ENCODE measurements around the gene NOC2L.
"Not testable (repeated sequence)": the region's sequence is repeated elsewhere in the genome, so short reads cannot be mapped to it uniquely, and the experiment has no call there.

The NOC2L gene

DNA sequence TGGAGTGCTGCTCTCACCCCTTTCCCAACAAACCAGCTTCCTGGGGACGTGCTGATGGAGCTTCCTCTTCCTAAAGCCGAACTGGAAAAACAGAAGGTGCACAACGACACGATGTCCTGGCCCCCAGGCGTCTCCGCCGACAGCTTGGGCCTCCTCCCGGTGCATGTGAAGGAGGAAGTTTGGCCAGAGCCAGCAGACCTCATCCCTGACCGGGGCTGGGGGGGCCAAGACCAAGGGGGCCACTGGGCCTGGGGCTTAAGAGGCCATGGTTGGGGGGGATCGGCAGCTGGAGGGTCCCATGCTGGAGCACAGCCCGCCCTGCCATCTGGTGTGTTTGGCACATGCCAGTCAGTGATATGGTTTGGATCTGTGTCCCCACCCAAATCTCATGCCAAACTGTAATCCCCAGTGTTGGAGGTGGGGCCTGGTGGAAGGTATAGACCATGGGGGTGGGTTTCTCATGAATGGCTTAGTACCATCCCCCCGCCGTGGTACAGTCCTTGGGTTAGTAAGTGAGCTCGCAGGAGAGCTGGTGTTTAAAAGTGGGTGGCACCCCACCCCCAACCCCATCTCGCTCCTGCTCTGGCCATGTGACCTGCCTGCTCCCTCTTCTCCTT is 34.4 kb upstream of the NOC2L start:
- DNase-seq: no peak

DNA sequence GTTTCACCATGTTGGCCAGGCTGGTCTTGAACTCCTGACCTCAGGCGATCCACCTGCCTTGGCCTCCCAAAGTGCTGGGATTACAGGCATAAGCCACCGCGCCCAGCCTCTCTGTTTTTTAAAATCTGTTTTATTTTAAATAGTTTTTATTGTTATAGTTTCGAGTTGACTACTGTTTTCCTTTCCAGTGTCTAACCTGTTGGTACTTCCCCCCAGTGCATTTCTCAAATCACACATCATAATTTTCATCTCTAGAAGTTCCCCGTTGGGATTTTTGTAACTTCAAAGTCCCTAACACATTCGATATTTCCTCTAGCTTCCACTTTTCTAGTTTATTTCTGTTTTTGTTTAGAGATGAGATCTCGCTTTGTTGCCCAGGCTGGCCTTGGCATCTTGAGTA is 33.3 kb upstream of the NOC2L start:
- DNase-seq: no peak

DNA sequence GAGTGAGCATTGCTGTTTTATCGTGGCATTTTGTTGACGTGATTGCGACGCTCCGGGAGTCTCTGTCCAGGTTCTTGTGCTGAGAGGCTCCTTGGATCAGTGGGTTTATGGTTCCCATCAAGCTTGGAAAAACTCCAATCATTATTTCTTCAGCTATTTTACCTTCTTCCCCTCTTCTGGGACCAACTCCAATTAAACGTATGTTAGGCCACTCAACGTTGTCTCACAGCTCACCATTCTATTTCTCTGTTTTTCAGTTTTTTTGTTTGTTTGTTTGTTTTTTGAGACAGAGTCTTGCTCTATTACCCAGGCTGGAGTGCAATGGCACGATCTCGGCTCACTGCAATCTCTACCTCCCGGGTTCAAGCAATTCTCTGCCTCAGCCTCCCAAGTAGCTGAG is 32.8 kb upstream of the NOC2L start:
- no peak for DNase-seq

DNA sequence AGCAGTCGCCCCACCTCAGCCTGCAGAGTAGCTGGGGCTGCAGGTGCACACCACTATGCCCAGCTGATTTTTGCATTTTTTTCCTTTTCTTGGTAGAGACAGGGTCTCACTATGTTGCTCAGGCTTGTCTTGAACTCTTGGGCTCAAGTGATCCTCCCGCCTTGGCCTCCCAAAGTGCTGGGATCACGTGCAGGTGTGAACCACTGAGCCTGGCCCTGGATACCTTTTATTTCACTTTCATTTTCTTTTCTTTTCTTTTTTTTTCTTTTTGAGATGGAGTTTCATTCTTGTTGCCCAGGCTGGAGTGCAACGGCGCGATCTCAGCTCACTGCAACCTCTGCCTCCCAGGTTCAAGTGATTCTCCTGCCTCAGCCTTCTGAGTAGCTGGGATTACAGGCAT is 32.2 kb upstream of the NOC2L start:
- not testable (repeated sequence) for DNase-seq

DNA sequence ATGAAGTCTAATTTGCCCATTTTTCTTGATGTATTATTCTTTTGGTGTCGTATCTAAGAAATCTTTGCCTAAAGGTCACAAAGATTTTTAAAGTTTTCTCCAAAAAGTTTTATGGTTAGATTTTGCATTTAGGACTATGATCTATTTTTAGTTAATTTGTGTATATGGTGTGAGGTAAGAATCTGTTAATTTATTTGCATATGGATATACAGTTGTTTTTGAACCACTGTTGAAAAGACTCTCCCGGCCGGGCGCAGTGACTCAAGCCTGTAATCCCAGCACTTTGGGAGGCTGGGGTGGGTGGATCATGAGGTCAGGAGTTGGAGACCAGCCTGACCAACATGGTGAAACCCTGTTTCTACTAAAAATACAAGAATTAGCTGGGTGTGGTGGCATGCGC is 29.0 kb upstream of the NOC2L start:
- DNase-seq: not testable (repeated sequence)

DNA sequence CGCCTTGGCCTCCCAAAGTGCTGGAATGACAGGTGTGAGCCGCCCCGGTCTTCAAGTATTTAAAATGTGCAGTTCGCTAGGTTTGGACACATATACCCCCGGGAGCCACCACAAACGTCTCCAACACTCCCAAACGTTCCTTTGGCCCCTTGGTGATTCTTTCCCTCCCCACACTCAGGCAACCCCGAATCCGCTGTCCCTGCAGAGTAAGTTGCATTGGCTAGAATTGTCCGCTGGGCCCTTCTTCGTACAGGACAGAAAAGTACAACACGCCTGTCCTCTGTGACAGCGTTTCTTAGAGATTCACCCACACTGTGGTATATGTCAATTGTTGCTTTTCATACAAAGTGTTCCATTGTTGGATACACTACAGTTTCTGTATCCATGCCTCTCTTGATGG is 26.1 kb upstream of the NOC2L start:
- no peak for DNase-seq

DNA sequence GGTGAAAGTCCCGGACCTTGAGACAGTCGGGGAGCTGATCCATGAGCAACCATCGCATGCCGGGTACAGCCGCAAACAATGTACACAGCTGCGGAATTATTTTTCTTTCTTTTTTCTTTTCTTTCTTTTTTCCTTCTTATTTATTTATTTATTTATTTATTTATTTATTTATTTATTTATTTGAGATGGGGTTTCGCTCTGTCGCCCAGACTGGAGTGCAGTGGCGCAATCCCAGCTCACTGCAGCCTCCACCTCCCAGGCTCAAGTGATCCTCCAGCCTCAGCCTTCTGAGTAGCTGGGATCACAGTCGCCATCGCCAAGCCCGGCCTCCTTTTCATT is 25.4 kb upstream of the NOC2L start:
- no peak for DNase-seq

DNA sequence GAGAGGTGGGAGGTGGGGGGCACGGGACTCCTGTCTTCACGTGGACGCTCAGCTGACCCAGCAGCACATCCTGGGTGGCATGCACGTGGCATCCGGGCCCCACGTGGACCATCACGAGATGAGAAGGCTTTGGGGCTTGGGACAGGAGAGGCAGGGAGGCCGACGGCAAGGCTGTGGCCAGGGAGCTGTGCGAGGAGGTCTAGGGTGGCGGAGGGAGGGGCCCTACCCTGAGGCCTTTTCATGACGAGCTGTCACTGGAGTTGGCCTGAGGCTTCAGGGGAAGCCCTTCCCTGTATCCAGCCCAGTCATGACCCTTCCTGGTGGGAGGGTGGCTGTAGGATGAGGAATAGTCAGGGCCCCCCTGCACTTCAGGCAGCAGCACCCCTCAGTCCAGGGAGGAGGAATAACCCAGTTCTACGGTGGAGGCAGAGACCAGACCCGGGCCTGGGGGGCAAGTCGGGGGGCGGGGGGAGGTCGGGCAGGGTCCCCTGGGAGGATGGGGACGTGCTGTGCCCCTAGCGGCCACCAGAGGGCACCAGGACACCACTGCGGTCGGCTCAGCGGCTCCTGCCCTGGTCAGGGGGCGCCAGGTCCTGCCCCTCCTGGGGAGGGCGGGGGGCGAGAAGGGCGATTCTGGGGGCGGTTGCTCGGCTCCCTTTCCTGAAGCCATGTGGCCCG is 24.9 kb upstream of the NOC2L start:
- DNase-seq: no peak

DNA sequence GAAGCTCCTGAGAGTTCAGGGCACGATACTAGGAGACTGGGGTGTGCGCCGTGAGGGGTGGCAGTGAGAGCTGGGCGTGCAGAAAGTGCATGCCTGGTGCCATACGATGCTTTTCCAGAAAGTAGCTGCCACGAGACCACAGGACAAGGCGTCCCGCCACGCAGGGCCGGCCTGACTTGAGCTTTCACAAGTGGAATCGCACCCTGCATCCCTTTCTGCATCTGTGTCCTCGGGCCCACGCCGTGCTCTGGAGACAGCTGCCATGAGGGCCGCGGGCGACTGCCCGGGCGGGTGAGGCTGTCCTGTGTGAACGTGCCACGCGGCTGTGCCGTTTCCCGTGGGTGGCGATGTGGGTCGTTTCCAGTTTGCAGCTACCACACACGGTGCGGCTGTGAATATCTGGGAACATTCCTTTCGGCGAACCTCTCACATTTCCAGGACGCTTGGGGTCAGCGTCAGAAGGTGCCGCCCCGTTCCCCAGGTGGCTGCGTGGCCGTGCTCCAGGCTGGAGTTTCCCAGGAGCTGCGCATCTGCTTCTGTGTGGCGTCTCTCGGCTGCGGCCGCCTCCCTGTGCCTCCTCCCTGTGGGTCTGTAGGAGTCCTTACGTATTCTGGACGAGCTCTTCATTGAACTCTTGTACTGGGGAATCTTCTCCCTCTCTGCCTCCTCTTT is 23.8 kb upstream of the NOC2L start:
- no peak for DNase-seq

DNA sequence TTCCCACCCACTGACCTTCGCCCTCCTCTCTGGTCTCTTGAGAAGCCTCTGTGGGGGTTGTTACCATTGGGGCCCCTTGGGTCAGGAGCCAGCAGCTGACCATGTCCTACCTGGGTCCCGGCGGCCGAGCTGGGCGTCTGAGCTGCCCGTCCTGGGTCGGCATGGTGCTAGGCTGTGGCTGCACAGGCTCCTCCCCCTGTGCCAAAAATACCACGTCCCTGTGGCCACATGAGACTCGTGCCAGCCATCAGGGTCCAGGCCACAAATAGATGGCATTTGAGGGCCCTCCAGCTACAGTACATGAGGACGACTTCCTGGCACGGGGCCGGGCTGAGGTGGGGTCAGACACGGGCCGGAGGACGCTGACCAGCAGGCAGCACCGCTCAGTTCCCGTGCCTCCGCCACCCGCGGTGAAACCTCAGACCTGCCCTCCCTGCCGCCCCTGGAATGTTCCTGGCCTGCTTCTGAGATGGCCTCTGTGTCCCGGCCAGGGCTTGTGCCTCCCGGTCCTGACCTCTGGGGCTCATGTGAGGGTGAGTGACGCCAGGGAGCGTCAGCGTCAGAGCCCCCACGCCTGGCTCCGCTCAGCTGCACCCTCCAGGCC is 23.0 kb upstream of the NOC2L start, which contains the start of gene PERM1:
TSS of gene PERM1 (minus strand) at position 139 of the 604 bp plus-strand sequence. CDS start 1,064 bp downstream, outside the sequence.
- DNase-seq: no peak

DNA sequence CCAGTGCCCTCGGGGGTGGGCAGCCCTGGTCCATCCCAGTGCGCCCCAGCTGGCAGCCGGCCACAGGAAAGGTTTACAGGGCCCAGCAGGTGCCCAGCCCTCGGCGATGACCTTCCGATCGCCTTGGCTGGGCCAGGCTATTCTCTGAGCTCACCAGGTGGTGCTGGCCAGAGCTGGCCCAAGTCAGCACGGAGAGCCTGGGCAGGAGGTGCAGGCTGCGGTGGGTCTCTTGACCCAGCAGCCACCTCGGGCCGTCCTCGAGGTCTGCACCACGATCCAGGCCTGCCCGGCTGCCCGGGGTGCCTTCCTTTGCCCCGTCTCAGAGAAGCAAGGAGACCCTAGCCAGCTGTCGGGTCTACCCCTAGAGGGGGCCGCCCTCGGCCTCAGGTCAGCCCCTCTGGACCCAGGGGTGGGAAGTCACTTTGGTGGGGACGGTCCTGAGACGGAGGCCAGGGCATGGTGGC is 22.5 kb upstream of the NOC2L start:
- no peak for DNase-seq

DNA sequence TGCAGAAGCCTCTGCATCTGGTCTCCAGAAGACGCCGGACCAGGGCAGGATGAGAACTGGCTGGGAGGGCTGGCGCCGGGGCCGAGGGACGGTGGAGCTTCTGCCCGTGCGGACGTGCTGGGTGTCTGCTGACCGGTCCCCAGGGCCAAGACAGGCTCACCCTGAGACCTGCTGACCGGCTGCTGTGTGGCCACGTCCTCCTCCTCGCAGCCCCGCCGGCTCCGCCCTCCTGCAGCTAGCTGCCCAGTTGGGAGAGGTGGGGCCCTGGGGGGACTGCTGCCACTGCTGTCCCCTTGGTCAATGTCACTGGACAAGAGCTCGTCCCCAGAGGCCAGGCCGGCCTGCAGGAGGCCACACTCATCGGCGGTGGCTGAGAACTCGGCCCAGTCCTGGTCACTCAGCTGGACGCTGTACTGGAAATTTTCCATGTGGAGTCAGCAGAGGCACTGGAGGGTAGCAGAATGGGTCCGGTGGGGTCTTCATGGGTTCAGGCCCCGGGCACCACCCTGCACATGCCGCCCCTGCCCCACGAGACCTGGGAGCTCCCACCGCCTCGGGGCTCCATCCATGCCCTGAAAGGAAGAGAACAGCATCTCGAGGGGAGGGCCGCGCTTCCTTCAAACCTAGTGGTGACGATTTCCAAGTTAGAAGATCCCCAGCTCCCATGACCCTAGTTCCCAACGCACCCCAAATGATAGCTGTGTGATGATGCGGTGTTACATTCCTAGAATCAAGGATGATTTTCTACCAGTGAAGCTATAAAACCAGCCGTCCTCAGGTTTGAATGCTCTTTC is 21.7 kb upstream of the NOC2L start:
- DNase-seq: no peak

DNA sequence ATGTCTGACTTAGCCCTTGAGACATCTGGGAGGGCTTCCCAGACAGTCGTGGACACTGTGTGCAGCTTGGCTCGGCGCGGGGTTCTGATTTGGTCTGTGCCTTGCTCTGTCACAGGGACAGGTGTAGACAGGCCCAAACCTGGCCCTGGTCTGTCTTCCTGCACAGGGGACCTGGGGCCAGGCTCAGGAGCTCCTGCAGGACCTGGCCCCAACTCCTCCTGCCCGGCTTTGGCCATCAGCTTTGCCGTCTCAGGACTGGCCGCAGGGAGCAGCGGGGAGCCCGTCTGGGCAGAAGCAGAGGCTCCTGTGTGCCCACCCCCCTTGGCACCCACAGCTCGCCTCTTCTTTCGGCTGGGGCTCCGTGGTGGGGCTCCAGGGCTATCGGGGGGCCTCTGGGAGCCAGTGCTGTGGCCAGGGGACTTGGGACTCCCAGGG is 21.1 kb upstream of the NOC2L start:
- DNase-seq: no peak

DNA sequence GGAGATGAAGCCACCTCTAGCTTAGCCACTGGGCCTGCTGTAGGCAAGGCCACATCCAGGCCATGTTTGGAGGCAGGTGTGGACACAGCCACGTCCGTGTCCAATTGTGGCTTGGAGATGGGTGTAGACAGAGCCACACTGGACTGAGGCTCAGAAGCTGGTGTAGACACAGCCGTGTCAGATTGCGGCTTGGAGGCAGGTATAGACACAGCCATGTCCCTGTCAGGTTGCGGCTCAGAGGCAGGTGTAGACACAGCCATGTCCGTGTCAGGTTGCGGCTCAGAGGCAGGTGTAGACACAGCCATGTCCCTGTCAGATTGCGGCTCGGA is 20.7 kb upstream of the NOC2L start:
- no peak for DNase-seq

DNA sequence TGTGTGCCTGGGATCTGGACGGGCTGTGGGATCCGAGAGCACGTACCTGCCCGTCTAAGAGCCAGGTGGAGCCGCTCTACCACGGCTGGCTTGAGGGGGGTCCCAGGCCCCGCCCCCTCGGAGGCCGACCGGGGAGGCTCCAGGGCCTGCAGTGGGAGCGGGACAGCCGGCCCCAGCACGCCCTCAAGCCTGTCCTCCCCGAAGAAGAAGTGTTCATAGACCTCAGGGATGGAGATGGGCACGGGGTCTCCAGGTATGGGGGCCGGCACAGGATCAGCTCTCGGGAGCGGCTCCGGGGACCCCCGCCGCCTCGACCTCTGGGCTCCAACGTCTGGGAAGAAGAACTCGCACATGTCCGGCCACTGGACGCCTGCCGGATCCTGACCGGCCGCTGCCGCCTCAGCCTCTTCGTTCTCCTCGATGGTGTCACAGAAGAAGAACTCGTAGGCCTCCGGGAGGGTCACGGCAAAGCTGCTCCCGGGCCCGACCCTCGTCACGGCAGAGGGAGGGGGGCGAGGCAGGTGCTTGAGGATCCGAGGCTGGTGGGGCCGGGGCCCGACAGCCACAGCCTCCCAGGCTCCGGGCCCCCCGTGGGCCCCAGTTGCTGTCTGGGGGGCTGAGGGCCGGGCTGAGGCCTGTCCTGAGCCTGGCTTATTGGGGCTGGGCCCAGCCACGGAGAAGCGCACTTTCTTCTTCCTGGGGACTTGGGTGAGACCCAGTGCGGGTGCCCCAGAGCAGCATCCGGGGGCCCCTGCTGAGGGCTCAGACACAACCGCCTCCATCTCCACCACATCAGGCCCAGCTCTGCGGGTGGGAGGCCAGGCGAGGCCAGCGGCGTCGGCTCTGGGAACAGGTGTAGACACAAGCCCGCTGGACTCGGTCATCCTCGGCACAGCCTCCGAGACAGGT is 20.0 kb upstream of the NOC2L start:
- no peak for DNase-seq

DNA sequence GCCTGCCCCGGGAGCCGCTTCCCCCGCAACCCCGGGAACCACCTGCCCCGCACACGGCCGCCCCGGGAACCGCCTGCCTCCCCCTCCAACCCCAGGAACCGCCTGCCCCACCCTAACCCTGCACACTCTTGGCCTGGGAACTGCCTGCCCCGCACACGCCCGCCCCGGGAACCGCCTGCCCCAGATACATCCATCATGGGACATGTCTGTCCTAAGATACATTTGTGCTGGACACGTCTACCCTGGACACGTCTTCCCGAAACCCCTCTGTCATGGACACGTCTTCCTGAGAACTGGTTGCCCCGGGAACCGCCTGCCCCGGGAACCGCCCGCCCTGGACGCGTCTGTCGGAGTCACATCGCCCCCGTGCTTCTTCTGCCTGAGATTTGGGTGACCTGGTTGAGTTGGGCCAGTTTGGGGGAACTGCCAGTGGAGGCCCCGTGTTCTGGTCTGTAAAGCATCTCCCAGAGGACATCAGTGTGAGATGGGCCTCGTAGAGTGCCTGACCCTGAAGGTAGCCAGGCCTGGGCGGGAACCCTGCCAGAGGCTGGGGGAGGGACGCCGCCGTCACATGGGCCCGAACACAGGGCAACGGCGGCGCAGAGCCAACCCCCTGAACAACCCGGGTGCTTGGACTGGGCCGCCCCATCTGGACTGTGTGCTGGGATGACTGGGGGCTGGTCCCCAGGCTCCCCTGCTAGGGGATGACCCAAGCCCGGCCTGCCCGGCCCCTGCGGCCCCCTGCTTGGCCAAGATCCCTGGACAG is 19.2 kb upstream of the NOC2L start:
- DNase-seq: no peak

DNA sequence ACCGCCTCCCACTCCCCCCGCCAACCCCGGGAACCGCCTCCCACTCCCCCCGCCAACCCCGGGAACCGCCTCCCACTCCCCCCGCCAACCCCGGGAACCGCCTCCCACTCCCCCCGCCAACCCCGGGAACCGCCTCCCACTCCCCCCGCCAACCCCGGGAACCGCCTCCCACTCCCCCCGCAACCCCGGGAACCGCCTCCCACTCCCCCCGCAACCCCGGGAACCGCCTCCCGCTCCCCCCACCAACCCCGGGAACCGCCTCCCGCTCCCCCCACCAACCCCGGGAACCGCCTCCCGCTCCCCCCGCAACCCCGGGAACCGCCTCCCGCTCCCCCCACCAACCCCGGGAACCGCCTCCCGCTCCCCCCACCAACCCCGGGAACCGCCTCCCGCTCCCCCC is 17.7 kb upstream of the NOC2L start:
- DNase-seq: not testable (repeated sequence)

DNA sequence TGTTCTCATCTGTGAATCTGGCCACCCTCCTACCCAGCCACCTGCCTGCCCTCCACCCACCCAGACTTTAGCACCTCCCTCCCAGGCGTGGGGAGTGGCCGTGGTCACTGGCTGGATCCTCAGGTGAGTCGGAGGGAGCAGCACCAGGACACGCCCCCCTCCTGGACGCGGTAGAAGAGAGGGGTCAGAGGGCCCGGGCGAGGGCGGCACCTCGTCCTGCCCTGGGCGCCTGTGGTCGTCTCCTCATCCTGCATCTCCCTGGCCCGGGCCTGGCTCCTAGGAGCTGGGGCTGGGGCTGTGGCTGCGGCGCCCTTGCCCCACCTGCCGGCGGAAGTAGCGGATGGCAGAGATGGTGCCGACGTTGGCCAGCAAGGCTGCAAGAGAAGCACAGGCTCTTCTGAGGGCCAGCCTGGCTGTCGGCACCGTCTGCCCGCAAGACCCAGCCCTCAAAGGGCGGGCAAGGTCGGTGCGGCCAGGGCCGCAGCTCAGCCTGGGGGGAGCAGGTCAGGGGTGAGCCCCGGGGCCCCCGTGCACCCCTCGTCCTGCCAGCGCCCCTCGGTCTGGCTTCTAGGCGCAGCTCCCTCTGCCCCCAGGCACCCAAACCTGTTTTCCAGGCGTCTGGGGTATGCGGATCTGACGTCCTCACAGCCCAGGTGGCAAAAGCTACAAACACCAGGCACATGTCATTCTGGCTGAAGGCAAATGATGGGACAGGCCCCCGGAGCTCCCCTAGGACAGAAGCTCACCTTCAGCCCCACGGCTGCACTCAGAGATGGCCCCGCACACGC is 17.0 kb upstream of the NOC2L start:
- no peak for DNase-seq

DNA sequence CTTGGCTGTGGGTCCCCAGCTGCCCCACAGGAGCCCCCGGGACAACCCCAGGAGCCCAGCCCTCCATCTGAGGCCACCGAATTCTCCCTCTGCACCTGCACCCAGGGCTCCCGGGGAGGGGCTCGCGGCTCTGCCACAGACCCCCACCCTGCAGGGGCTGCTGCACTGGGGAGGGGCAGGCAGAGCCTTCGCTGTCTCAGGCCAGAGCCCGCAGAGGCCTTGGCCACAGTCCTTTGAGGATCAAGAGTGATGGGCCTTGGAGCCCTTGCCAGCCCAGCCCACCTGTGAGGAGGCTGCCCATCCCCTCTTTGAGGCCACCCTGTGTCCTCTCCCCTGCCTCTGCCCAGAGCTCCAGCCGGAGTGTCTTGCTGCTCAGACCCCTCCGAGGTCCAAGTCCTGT is 16.3 kb upstream of the NOC2L start:
- DNase-seq: no peak

DNA sequence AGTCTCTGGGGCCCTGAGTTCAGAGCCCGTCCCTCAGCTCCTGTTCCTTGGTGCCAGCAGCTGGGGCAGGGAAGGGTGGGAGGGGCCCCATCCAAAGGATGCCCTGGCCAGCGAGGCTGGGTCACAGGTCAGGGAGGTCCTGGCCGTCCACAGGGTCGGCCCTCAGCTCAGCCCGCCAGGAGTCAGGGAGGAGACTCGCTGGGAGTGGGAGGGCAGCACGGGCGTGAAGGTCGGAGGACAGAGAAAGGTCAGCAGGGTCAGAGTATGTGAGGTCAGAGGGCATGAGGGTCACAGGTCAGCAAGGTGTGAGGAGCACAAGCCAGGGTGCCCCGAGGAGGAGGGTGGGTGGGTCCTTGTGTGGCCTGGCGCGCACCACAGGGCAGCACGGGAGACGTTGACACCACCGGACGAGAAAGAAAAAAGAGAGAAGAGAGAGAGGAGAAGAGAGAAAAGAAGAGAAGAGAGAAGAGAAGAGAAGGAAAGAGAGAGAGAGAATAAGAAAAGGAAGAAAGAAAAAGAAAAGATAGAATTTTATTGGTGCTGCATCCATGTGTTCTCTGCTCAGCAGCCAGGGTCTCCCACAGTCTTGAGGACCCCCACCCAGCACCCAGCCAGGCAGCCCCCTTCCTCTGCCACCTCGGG is 15.8 kb upstream of the NOC2L start:
- DNase-seq: no peak
